Liver (tissue), 9 donors: ENCODE data around the gene NGRN. TPM values are rescaled to one million over a fixed set of nuclear protein-coding genes. Genes with fewer than 3 reads are reported as not detected.

ENCODE experiments used
- DNase-seq: peaks from one replicate; pipeline ENCODE4 v3.0.0-alpha.2; 2017; ENCODE audit warnings: low spot score
- H3K27ac ChIP-seq, 2 donors: one replicate each; pipeline ENCODE4 v1.7.0; 2013; ENCODE audit warnings: inconsistent platforms in 2 of 2, low read length in 2 of 2, control low read depth in 1 of 2, low read depth in 1 of 2, mild to moderate bottlenecking in 1 of 2
- H3K27me3 ChIP-seq, 4 donors: one replicate each; pipeline versions ENCODE4 v1.6.1 to v1.7.0; 2013; ENCODE audit warnings: low read length in 3 of 4, inconsistent platforms in 1 of 4, mild to moderate bottlenecking in 1 of 4, moderate library complexity in 1 of 4; ENCODE audit not compliant: control insufficient read depth in 4 of 4, insufficient read depth in 4 of 4
- H3K36me3 ChIP-seq, 4 donors: one replicate each; pipeline versions ENCODE4 v1.6.1 to v1.7.0; 2013; ENCODE audit warnings: low read length in 3 of 4, mild to moderate bottlenecking in 3 of 4, low read depth in 1 of 4, moderate library complexity in 1 of 4; ENCODE audit not compliant: control insufficient read depth in 4 of 4, insufficient read depth in 3 of 4
- H3K4me1 ChIP-seq, 4 donors: one replicate each; pipeline versions ENCODE4 v1.6.1 to v1.7.0; 2013; ENCODE audit warnings: low read length in 3 of 4, mild to moderate bottlenecking in 3 of 4, moderate library complexity in 1 of 4; ENCODE audit not compliant: control insufficient read depth in 4 of 4, insufficient read depth in 4 of 4
- H3K4me3 ChIP-seq, 3 donors: one replicate each; pipeline versions ENCODE4 v1.6.1 to v1.7.0; 2013; ENCODE audit warnings: low read length in 3 of 3, control low read depth in 1 of 3, low read depth in 1 of 3, mild to moderate bottlenecking in 1 of 3
- H3K9ac ChIP-seq, 2 donors: one replicate each; pipeline ENCODE4 v1.7.0; 2013; ENCODE audit warnings: low read length in 2 of 2, mild to moderate bottlenecking in 2 of 2, moderate library complexity in 2 of 2, control low read depth in 1 of 2, low read depth in 1 of 2
- H3K9me3 ChIP-seq, 4 donors: one replicate each; pipeline versions ENCODE4 v1.6.1 to v1.7.0; 2013; ENCODE audit warnings: low read length in 3 of 4; ENCODE audit not compliant: control insufficient read depth in 4 of 4
- ATF3 ChIP-seq: IDR thresholded peaks from 2 replicates; pipeline ENCODE4 v1.6.1; 2016; ENCODE audit warnings: antibody characterized with exemption
- EGR1 ChIP-seq, 2 donors: IDR thresholded peaks; 2 replicates each; pipeline ENCODE4 v1.6.1; 2016 to 2018; ENCODE audit warnings: antibody characterized with exemption in 2 of 2, low read depth in 2 of 2
- FOXA1 ChIP-seq: IDR thresholded peaks from 2 replicates; pipeline ENCODE4 v1.6.1; 2016; ENCODE audit warnings: antibody characterized with exemption
- FOXA2 ChIP-seq: IDR thresholded peaks from 2 replicates; pipeline ENCODE4 v1.6.1; 2016; ENCODE audit warnings: antibody characterized with exemption
- GABPA ChIP-seq, 2 donors: IDR thresholded peaks in 1 of 2; conservative IDR thresholded peaks in 1 of 2; 2 replicates each; pipeline ENCODE4 v1.6.1; 2016; ENCODE audit warnings: antibody characterized with exemption in 2 of 2, mild to moderate bottlenecking in 1 of 2, moderate library complexity in 1 of 2
- HNF4A ChIP-seq, 2 donors: conservative IDR thresholded peaks; 2 replicates each; pipeline ENCODE4 v1.6.1; 2016; ENCODE audit warnings: antibody characterized with exemption in 2 of 2, mild to moderate bottlenecking in 2 of 2
- HNF4G ChIP-seq: IDR thresholded peaks from 2 replicates; pipeline ENCODE4 v1.6.1; 2016; ENCODE audit warnings: antibody characterized with exemption
- NR2F2 ChIP-seq: IDR thresholded peaks from 2 replicates; pipeline ENCODE4 v1.6.1; 2016; ENCODE audit warnings: antibody characterized with exemption
- RAD21 ChIP-seq, 2 donors: IDR thresholded peaks; 2 replicates each; pipeline ENCODE4 v1.6.1; 2016; ENCODE audit warnings: antibody characterized with exemption in 2 of 2, mild to moderate bottlenecking in 2 of 2
- REST ChIP-seq: IDR thresholded peaks from 2 replicates; pipeline ENCODE4 v1.6.1; 2016; ENCODE audit warnings: antibody characterized with exemption, mild to moderate bottlenecking
- RXRA ChIP-seq, 2 donors: IDR thresholded peaks; 2 replicates each; pipeline ENCODE4 v1.6.1; 2017 to 2018; ENCODE audit warnings: antibody characterized with exemption in 2 of 2, mild to moderate bottlenecking in 1 of 2
- SP1 ChIP-seq: IDR thresholded peaks from 2 replicates; pipeline ENCODE4 v1.6.1; 2018; ENCODE audit warnings: antibody characterized with exemption, mild to moderate bottlenecking
- YY1 ChIP-seq: IDR thresholded peaks from 2 replicates; pipeline ENCODE4 v1.6.1; 2016; ENCODE audit warnings: antibody characterized with exemption, mild to moderate bottlenecking
- ZBTB33 ChIP-seq: IDR thresholded peaks from 2 replicates; pipeline ENCODE4 v1.6.1; 2016; ENCODE audit warnings: antibody characterized with exemption
- WGBS: extraction: QIAGEN DNeasy Blood & Tissue Kit; methylation state at CpG from one replicate; pipeline ENCODE4 v1.1.7; 2013; 5-methylcytosine and 5-hydroxymethylcytosine counted together
- polyA plus RNA-seq, 2 donors: library from polyadenylated mRNA; stranded (reverse) in 1 of 2; unstranded in 1 of 2; fragments of 200-250 nt in 1 of 2; fragments of >200 nt in 1 of 2; fragmentation: Nextera tagmentation in 1 of 2; extraction: Ambion mirVana in 1 of 2; gene quantifications; one replicate each; pipeline versions ENCODE4 v1.2.1 to v1.2.3, GENCODE V29; 2013 to 2015
- total RNA-seq, 2 donors: library from RNA; depleted of rRNA; stranded (reverse); fragments of >200 nt; gene quantifications; one replicate each; pipeline ENCODE4 v1.2.3, GENCODE V29; 2014
- TF ChIP-seq, protein P1 (sequence below): IDR thresholded peaks from 2 replicates; pipeline ENCODE4 v1.6.1; 2016; ENCODE audit warnings: antibody characterized with exemption
- donor health status: healthy.
- donor health status: healthy.
- donor health status: healthy.
- donor health status: healthy.
- donor health status: healthy.

Gene NGRN
- total and polyA plus RNA-seq, 4 donors, result 22.8 to 26.6 (median 24.9) TPM

GRCh38 chr15:90231028-90232017, 34.1 kb upstream of the NGRN start:
- Histone ChIP-seq H3K36me3 (peaks cover 9 to 31% (median 23%) of the 10 kb centered on the region in 4 donors), H3K27me3 (no peaks in the 10 kb centered on the region), H3K4me1 (peaks cover 13 to 47% (median 35%) of the 10 kb centered on the region in 4 donors), H3K9ac (peak overlapping the region in 1 of 2 donors; percentile 90), H3K4me3 (peak overlapping the region in 1 of 3 donors; percentile 53), H3K9me3 (no peaks in the 10 kb centered on the region), H3K27ac (peak overlapping the region; percentile 96 to 97)
- no peak for TF ChIP-seq RAD21 (IDR thresholded peaks at IDR 0.05)
- TF ChIP-seq FOXA1, result no peak
- no peak for TF ChIP-seq RXRA (IDR thresholded peaks at IDR 0.05)
- TF ChIP-seq YY1, result no peak
- TF ChIP-seq HNF4A (conservative IDR thresholded peaks at IDR 0.05), result no peak
- no peak for TF ChIP-seq GABPA (IDR thresholded peaks at IDR 0.05 in 1 of 2, conservative IDR thresholded peaks at IDR 0.05 in 1 of 2)
- TF ChIP-seq NR2F2, result no peak
- no peak for TF ChIP-seq ATF3
- TF ChIP-seq REST, result no peak
- TF ChIP-seq ZBTB33, result no peak
- WGBS, result 62% methylated on average over 27 of the region's 27 CpGs
- DNase-seq, result no peak

DNA sequence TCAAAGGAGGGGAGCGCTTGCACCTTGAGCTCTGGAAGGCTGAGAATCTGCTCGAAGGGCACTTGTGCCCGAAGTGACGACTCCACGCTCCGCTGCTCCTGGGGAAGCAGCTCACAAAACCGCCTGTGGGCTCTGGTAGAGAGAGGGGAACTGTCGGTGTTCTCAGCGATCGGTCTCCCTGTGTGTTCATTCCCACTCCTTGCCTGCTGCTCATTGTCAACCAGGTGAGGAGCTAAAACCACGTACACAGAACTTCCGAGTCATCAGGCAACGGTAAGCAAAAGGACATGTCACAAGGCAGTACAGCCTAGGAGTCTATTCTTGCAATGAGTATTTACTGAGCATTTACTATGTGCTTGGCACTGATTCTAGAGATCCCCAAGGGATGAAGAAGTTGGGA, 33.3 kb upstream of the NGRN start:
- peak overlapping the region in 2 of 3 donors; percentile 53 to 89 for H3K4me3 ChIP-seq
- H3K27ac ChIP-seq, result peak overlapping the region; percentile 96 to 97
- peaks cover 13 to 47% (median 35%) of the 10 kb centered on the region in 4 donors for H3K4me1 ChIP-seq
- H3K9ac ChIP-seq, result peak overlapping the region in 1 of 2 donors; percentile 90
- DNase-seq, result no peak
- no peaks in the 10 kb centered on the region for H3K9me3 ChIP-seq
- H3K36me3 ChIP-seq, result peaks cover 11 to 25% (median 18%) of the 10 kb centered on the region in 4 donors
- 82% methylated on average over 13 of the region's 13 CpGs for WGBS
- no peaks in the 10 kb centered on the region for H3K27me3 ChIP-seq
- no peak for TF ChIP-seq GABPA (IDR thresholded peaks at IDR 0.05 in 1 of 2, conservative IDR thresholded peaks at IDR 0.05 in 1 of 2)
- TF ChIP-seq, protein P1, sequence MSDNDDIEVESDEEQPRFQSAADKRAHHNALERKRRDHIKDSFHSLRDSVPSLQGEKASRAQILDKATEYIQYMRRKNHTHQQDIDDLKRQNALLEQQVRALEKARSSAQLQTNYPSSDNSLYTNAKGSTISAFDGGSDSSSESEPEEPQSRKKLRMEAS, result no peak
- no peak for TF ChIP-seq EGR1 (IDR thresholded peaks at IDR 0.05; ENCODE audit: low read depth in 2 of 2)
- no peak for TF ChIP-seq FOXA1
- no peak for TF ChIP-seq RXRA (IDR thresholded peaks at IDR 0.05)
- TF ChIP-seq REST, result no peak
- no peak for TF ChIP-seq RAD21 (IDR thresholded peaks at IDR 0.05)
- TF ChIP-seq YY1, result no peak
- TF ChIP-seq FOXA2, result no peak
- TF ChIP-seq SP1, result no peak
- no peak for TF ChIP-seq ZBTB33
- TF ChIP-seq HNF4G, result no peak
